ENCODE measurements around the gene MED28. TPM values are rescaled to one million over a fixed set of nuclear protein-coding genes. Genes with fewer than 3 reads are reported as not detected.

Gene MED28
- total RNA-seq, 4 donors from 2014 or later = 11.1 to 25.5 (median 19.4) TPM

DNA sequence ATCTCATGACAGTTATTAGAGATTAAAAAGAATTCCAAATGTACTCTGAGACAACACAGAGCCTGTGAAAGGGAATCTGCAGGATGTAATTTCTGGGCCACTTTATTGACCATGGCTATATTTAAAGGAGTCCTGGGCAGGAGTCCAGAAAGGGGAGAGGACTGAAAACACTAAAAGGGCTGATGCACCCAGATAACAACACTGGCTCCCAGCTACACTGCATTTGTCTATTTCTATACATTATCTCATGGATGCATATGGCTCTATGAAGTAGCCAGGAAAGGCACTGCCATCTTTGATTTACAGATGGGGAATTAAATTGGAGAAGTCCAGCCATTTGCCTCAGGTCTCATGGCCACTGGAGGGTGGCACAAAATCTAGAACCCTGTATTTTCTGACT lies 56.0 kb downstream of the MED28 start:
- no peaks in the 10 kb centered on the region for H3K36me3 ChIP-seq
- TF ChIP-seq POLR2AphosphoS5 (IDR thresholded peaks at IDR 0.05) (no peak), EP300 (IDR thresholded peaks at IDR 0.05; ENCODE audit: low read depth) (no peak), POLR2A (IDR thresholded peaks at IDR 0.05) (no peak)
- TF ChIP-seq, protein P1, sequence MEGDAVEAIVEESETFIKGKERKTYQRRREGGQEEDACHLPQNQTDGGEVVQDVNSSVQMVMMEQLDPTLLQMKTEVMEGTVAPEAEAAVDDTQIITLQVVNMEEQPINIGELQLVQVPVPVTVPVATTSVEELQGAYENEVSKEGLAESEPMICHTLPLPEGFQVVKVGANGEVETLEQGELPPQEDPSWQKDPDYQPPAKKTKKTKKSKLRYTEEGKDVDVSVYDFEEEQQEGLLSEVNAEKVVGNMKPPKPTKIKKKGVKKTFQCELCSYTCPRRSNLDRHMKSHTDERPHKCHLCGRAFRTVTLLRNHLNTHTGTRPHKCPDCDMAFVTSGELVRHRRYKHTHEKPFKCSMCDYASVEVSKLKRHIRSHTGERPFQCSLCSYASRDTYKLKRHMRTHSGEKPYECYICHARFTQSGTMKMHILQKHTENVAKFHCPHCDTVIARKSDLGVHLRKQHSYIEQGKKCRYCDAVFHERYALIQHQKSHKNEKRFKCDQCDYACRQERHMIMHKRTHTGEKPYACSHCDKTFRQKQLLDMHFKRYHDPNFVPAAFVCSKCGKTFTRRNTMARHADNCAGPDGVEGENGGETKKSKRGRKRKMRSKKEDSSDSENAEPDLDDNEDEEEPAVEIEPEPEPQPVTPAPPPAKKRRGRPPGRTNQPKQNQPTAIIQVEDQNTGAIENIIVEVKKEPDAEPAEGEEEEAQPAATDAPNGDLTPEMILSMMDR (IDR thresholded peaks at IDR 0.05) = no peak

DNA sequence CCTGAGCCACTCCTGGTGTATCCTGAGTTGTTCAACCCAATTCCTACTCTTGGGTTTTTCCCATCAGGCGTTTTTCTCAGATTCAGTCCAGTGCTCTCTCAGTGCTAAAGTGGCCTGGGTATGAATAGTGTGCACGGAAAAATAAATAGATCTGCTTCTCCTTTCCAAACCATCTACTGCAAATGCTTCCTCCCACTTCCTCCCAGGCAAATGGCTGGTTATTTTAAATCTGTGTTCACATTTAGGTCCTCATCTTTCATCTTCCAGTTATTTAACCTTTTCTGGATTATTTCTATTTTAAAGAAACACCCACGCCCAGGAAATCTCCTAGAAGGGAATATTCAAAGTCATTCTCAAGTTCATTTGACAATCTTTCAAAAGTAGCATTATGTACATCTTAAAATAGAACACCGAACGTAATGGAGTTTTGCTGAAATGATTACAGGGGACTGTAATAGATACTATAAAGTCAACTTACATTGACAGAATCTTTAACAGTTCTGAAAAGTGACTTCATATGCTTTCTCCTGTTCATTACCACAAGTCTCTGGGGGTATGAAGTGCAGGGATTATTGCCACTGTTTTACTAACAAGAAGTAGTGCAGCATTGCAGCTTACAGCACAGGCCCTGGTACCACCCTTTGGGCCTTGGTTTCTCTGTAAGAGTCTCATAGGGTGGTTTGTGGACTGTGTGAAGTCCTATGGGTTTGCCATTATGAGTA lies 66.3 kb downstream of the MED28 start:
- no peaks in the 10 kb centered on the region for H3K4me1 ChIP-seq
- WGBS, 2 donors (ENCODE audit: low coverage in 1 of 2) = 58 to 70% methylated on average over 5 of the region's 5 CpGs
- no peak overlapping the region for H3K27ac ChIP-seq
- H3K36me3 ChIP-seq = no peaks in the 10 kb centered on the region
- H3K9me3 ChIP-seq = no peaks in the 10 kb centered on the region
- in situ Hi-C loops (cut with MboI; ENCODE audit: low pct_ligation_motif_present in 1 of 4, low pct_unique_long_range_greater_than_20kb in 1 of 4, low sequenced_read_pairs in 3 of 4) (no loop called here), intact Hi-C loops (cut with DNase I; ENCODE audit: low total_unique reads) (no loop called here)
- H3K27me3 ChIP-seq = no peaks in the 10 kb centered on the region
- TF ChIP-seq, protein P1 (IDR thresholded peaks at IDR 0.05) = no peak
- TF ChIP-seq POLR2A (IDR thresholded peaks at IDR 0.05) (no peak), EP300 (IDR thresholded peaks at IDR 0.05; ENCODE audit: low read depth) (no peak), POLR2AphosphoS5 (IDR thresholded peaks at IDR 0.05) (no peak)
- no peak overlapping the region for H3K4me3 ChIP-seq
- no peak for DNase-seq

More for the DNA sequence above, 56.0 kb downstream of the MED28 start:
- H3K27me3 ChIP-seq = no peaks in the 10 kb centered on the region
- no peaks in the 10 kb centered on the region for H3K4me1 ChIP-seq
- DNase-seq = no peak
- peaks cover 0 to 3% of the 10 kb centered on the region in 2 donors for H3K9me3 ChIP-seq
- in situ Hi-C loops (cut with MboI; ENCODE audit: low pct_ligation_motif_present in 1 of 4, low pct_unique_long_range_greater_than_20kb in 1 of 4, low sequenced_read_pairs in 3 of 4) = no loop called here
- no peak overlapping the region for H3K27ac ChIP-seq
- intact Hi-C loops (cut with DNase I; ENCODE audit: low total_unique reads) = no loop called here
- no peak overlapping the region for H3K4me3 ChIP-seq

DNA sequence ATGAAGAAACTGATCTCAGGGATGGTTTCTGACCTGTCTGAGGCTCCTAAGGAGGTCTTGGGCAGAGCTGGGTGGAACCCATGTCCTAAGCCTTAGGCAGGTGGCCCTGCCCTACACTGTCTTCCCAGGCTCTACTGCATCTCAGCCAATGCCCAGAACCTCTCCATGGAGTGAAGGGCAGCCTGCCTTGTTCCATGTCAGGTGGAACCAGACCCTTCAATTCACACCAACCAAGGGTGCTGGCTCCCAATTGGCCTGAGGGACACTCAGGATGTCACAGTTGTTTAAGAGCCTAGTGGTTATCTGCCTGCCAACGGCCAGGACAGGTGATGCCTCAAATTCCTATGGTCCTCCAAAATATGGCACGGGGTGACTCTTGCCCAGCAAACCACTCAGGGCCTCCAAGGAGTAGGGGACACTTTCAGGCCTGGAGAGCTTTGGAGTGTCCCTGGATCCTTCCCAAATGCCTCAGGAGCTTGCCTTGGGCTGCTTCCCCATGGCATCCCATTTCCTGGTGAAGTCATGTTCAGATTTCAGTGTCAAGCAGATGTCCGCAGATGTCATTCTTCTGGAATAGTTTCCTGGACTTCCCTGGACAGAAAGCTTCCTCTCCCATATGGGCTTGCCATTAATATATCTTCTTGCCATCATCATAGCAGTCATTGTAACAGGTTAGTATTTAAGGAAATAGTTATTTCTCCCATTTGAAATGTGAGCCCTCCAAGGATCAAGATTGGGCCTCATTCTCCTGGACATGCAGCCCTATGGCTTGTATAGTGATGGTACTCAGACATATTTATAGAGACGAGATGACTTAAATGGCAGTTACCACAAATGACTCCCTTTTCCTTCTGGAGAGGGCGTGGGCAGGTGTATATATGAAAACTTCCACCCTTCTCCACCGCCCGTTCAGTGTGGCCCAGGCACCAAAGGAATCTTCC lies 67.1 kb downstream of the MED28 start:
- 66 to 92% methylated on average over 5 to 7 of the region's 7 CpGs for WGBS, 2 donors (ENCODE audit: low coverage in 1 of 2)
- no peak for DNase-seq

DNA sequence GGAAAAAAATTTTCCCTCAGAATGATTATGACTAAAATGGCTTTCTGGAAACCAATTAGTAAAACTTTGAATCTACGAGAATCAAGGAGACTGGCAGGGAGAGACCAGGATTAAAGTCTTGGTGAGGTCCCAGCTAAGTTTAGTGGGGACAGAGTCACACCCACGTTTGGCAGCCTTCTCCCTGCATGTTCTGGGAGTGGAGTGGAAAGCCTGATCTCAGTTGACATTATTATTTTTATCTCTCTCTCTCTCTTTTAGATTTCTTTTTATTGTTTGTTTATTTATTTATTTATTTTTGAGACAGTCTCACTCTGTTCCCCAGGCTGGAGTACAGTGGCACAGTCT lies 67.8 kb downstream of the MED28 start:
- WGBS, 2 donors (ENCODE audit: low coverage in 1 of 2) = 53 to 65% methylated on average over 2 of the region's 2 CpGs
- Histone ChIP-seq H3K4me1 (no peaks in the 10 kb centered on the region), H3K36me3 (no peaks in the 10 kb centered on the region), H3K4me3 (no peak overlapping the region), H3K27ac (no peak overlapping the region), H3K9me3 (no peaks in the 10 kb centered on the region), H3K27me3 (no peaks in the 10 kb centered on the region)
- no peak for DNase-seq
- in situ Hi-C loops (cut with MboI; ENCODE audit: low pct_ligation_motif_present in 1 of 4, low pct_unique_long_range_greater_than_20kb in 1 of 4, low sequenced_read_pairs in 3 of 4) (no loop called here), intact Hi-C loops (cut with DNase I; ENCODE audit: low total_unique reads) (no loop called here)
- TF ChIP-seq EP300 (IDR thresholded peaks at IDR 0.05; ENCODE audit: low read depth) = no peak
- no peak for TF ChIP-seq POLR2AphosphoS5 (IDR thresholded peaks at IDR 0.05)
- TF ChIP-seq, protein P1 (IDR thresholded peaks at IDR 0.05) = no peak
- no peak for TF ChIP-seq POLR2A (IDR thresholded peaks at IDR 0.05)

More for the DNA sequence above, 67.1 kb downstream of the MED28 start:
- Histone ChIP-seq H3K9me3 (no peaks in the 10 kb centered on the region), H3K4me1 (no peaks in the 10 kb centered on the region), H3K27ac (no peak overlapping the region), H3K36me3 (no peaks in the 10 kb centered on the region), H3K4me3 (no peak overlapping the region), H3K27me3 (no peaks in the 10 kb centered on the region)
- intact Hi-C loops (cut with DNase I; ENCODE audit: low total_unique reads) = no loop called here
- no peak for TF ChIP-seq POLR2A (IDR thresholded peaks at IDR 0.05)
- in situ Hi-C loops (cut with MboI; ENCODE audit: low pct_ligation_motif_present in 1 of 4, low pct_unique_long_range_greater_than_20kb in 1 of 4, low sequenced_read_pairs in 3 of 4) = no loop called here

Other genes with a start within 250 kb of the MED28 start
- 10 to 100 TPM in 3 of 4 donors, not detected in 1; 11.4 to 32.4 (median 13.0) TPM for gene QDPR, start 102.6 kb upstream of the MED28 start, total RNA-seq
- not detected for gene CLRN2, start 99.5 kb upstream of the MED28 start, total RNA-seq
- 10 to 100 TPM; 53.5 to 85.0 (median 56.0) TPM for gene LAP3, start 37.4 kb upstream of the MED28 start, total RNA-seq
- under 1 TPM; 0.14 to 0.75 (median 0.18) TPM for gene FAM184B, start 167.0 kb downstream of the MED28 start, total RNA-seq
- gene DCAF16, start 196.1 kb downstream of the MED28 start, total RNA-seq = 10 to 100 TPM in 3 of 4 donors, 1 to 10 TPM in 1; 9.0 to 23.3 (median 16.7) TPM
- 1 to 10 TPM in 1 of 4 donors, under 1 TPM in 2, not detected in 1; 0.48 to 3.2 (median 0.96) TPM for gene NCAPG, start 196.3 kb downstream of the MED28 start, total RNA-seq

Data from transverse colon (tissue), 4 donors.